Pulmonary artery endothelial cell (primary cell): ENCODE measurements around the gene SPPL2C. TPM values are rescaled to one million over a fixed set of nuclear protein-coding genes. Genes with fewer than 3 reads are reported as not detected.

Experiments used
- DNase-seq: peaks from one replicate; pipeline ENCODE4 v3.0.0-alpha.2; 2011; ENCODE audit warnings: low read depth, low spot score
- total RNA-seq: library from RNA; depleted of rRNA; stranded (reverse); fragments of >200 nt; gene quantifications from 2 replicates; pipeline ENCODE4 v1.2.3, GENCODE V29; 2014

Gene SPPL2C
- total RNA-seq, 1 donor from 2014 or later: not detected

DNA sequence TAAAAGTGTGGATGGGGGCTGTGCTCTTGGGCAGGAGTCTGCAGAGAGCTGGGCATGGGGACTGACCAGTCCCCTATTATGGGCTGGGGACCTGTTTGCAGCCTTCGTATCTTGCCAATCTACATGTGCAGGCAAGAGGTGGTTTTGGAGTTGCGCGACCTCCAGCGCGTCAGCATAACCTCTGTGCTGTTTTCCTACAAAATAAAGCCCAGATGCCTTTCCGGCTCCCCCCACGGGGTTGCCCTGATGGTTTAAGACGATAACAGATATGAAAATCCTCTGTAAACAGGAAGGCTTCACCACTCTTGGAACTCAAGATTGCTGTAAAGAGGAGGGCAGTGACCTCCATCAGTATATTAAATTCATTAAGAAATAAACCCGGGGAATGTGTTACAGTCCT is 16.5 kb upstream of the SPPL2C start:
- no peak for DNase-seq

DNA sequence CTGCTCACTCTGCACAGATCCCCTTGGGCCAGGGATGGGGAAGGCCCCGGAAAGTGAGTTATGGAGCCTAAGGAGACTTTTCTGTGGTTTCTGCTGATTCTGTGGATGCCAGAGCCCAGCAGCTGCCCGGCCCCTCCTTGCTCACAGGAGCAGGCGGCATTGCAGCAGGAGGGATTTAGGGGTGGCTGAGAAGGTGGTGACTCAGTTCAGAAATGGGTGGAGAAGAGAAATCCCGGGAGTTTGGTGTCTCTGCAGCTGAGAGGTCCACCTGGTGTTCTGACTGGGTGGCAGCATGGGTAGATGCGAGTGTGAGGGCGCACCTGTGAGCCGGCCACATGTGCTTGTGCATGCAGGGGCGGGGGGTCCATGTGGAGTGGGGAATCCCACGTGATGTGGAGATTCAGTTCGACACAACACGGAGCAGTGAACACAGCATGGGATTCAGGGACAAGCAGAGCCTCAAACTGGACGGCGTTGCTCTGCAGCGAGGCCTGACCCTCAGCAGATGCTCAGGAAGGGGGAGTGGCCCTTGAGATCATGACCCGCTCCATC is 16.0 kb upstream of the SPPL2C start:
- DNase-seq: no peak

DNA sequence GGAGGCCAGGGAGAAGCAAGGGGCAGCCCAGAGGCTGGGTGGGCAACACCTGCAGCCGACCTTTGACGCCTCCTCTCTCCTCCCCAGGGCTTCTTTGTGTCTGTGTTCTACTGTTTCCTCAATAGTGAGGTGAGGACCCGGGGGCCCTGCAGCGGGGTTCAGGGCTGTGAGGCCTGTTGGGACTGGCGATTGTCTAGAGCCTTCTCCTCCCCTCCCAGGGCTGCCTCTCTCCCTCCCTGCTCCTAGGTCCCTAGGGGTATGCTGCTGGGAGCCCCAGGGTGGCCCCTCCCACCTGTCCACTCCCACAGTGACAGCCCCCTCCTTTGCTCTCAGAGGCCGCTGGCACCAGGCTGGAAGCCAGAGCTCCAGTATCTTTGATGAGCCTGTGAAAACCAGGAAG is 10.8 kb upstream of the SPPL2C start:
- DNase-seq: no peak

DNA sequence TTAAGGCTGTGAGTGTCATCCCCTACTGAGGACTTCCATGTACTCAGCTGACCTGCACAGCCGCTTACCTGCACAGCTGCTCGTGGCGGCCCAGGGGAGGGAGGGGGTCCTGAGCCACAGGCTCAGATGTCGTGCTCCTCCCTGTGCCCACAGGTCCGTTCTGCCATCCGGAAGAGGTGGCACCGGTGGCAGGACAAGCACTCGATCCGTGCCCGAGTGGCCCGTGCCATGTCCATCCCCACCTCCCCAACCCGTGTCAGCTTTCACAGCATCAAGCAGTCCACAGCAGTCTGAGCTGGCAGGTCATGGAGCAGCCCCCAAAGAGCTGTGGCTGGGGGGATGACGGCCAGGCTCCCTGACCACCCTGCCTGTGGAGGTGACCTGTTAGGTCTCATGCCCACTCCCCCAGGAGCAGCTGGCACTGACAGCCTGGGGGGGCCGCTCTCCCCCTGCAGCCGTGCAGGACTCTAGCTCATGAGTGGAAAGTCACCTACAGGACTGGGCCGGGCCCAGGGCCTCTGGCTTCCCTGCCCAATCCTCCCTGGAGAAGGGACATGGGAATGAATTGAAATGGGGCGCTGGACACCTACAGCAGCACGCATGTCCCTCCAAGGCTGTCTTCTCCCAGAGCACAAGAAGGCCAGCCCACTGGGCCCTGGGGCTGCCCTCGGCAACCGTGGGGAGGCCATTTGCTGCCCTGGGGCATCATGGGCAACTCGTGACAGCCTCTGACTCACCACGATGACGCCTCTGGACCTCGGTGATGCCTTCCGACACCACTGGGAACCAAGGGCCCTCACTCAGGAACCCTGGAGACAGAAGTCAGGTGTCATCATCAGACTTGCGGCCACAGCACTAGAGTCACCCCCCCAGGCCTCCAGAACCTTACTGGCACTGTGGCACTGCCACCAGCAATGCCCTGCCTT is 9.9 kb upstream of the SPPL2C start:
- DNase-seq: no peak

DNA sequence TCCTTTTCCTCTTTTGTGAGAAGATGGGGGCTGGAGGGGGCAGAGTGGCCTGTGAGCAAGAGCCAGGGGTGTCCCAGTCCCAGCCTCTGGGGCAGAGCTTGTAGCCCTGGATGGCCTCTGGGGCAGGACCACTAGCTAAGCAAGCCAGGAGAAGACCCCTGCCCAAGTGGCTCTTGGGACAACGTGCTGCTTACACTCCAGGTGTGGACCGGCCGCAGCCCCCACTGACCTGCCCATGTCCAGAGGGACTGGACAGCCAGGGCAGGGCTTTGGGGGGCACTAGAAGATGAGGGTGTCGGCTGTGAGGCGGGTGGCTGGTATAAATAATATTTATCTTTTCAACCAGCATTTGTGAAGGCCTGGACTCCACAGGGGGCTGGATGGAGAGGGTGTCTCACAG is 9.2 kb upstream of the SPPL2C start:
- no peak for DNase-seq

- DNase-seq: no peak
Measured at GRCh38 chr17:45836047-45837044, 8.3 kb upstream of the SPPL2C start.

DNA sequence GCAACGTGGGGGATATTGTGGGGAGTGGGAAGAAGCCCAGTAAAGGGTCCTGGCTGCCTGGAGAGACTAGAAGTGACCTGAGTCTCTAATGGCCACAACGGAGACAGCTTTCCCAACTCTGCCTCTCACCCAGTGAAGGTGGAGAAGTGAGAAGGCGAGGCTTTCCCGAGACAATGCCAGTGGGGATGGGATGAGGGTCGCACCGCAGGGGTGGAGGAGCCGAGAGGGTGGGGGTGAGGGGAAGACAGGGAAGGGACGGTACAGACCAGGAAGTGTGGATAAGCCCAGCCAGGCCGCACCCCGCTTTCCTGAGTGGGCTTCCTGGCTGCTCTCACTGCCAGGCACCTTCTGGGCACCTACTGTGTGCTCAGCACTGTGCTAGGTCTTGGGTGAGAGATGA is 7.5 kb upstream of the SPPL2C start:
- DNase-seq: no peak

- DNase-seq: no peak
Measured at GRCh38 chr17:45837603-45838002, 7.1 kb upstream of the SPPL2C start.

- no peak for DNase-seq
Measured at GRCh38 chr17:45838751-45839295, 5.9 kb upstream of the SPPL2C start.

DNA sequence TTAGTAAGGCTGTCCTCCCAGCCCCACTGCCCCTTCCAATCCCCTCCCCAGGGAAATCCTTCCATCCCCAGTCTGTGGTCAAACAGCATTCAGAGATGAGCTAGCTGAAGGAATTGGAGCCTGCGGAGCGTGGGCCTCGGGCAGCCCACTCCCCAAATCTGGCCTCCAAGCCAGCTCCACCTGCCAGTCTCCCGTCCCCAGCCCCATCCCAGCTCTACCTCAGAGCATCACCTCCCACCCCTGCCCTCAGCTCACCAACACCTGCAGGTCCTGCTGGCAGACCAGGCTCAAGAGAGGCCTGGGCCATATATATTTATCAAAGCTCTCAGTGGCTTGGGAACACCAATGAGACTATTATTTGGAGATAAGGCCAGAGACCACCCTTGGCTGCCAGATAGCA is 5.2 kb upstream of the SPPL2C start:
- DNase-seq: no peak

- no peak for DNase-seq
Measured at GRCh38 chr17:45841186-45841585, 3.5 kb upstream of the SPPL2C start.

- no peak for DNase-seq
Measured at GRCh38 chr17:45841883-45842525, 2.7 kb upstream of the SPPL2C start.

GRCh38 chr17:45843722-45844121 is 959 bp upstream of the SPPL2C start:
- DNase-seq: no peak

- DNase-seq: no peak
Measured at GRCh38 chr17:45845376-45846185, 900 bp downstream of the SPPL2C start.

- DNase-seq: no peak
Measured at GRCh38 chr17:45846223-45846622, 1.5 kb downstream of the SPPL2C start.

DNA sequence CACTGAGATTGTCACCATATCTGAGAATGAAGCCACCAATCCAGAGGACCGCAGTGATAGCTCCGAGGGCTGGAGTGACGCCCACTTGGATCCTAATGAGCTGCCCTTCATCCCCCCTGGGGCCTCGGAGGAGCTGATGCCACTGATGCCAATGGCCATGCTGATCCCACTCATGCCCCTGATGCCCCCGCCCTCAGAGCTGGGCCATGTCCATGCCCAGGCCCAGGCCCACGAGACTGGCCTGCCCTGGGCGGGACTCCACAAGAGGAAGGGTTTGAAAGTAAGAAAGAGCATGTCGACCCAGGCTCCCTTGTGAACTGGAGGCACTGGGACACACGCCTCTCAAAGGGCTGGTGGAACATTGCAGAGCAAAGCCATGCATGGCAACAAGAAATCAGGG is 2.0 kb downstream of the SPPL2C start:
- no peak for DNase-seq

GRCh38 chr17:45847101-45847500 is 2.4 kb downstream of the SPPL2C start:
- no peak for DNase-seq

DNA sequence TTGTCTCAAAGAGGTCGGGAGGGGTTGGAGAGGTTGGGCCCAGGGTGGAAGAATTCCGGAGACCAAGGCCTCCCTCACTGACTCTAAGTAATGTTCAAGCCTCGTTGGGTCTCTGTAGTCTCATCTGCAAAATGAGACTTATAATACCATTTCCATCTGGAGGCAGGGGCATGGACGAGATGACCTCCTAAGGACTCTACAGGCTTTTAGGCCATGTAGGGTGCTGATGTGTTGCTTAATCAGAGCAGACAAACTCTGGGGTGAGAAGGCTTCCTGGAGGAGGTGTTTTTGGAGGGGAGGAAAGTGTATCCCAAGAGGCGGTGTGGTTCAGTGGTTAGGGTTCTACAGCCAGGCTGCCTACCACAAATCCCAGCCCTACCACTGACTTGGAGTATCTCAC is 3.1 kb downstream of the SPPL2C start:
- DNase-seq: no peak

DNA sequence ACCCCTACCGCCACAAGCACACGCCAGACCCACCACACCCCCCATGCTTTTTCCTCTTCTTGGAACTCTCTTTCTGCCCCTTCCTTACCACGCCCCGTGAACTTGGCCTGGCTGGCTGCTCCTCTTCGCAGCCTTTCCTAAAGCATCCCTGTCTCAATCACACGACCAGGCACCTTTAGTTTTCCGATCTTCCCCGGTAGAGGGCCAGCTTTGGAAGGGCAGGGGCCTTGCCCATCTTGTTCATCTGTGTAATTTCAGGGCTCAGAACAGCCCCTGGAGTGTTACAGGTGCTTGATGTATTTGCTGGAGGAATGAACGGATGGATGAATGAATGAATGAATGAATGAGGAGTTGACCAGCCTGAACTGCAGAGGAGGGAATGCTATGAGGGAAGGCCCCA is 3.7 kb downstream of the SPPL2C start:
- DNase-seq: no peak

GRCh38 chr17:45848868-45849535 is 4.3 kb downstream of the SPPL2C start:
- no peak for DNase-seq
